OCI-LY1 (cell line): Measurements from ENCODE around the gene GPR18.

ENCODE experiments used
- CTCF ChIP-seq: fragments of 200-600 bp; sonication (generic), shearing (Covaris generic); IDR thresholded peaks from 2 replicates; pipeline ENCODE4 v1.5.1; 2017; ENCODE audit warnings: mild to moderate bottlenecking, antibody characterized with exemption, low read length, moderate library complexity, mixed read lengths
- EZH2 ChIP-seq: fragments of 200-600 bp; sonication (generic), shearing (Covaris generic); IDR thresholded peaks from 2 replicates; pipeline ENCODE4 v1.8.0; 2017; ENCODE audit warnings: borderline replicate concordance, mixed run types, mild to moderate bottlenecking, antibody characterized with exemption, low read length, moderate library complexity, mixed read lengths

- TF ChIP-seq CTCF (no peak), EZH2 (no peak)
Measured at GRCh38 chr13:99298056-99298455, 39.9 kb upstream of the GPR18 start.
